SHP77 (cell line): ENCODE results near the gene ZNF592.

Source experiments
- DNase-seq, 2 experiments: peaks; one replicate each; lab custom pipeline; 2025; lab: John Stamatoyannopoulos, UW

Gene ZNF592

GRCh38 chr15:84775867-84776449 lies 27.6 kb downstream of the ZNF592 start:
- DNase-seq: no peak

- DNase-seq: no peak
Measured at GRCh38 chr15:84778194-84778593, 29.8 kb downstream of the ZNF592 start.

DNA sequence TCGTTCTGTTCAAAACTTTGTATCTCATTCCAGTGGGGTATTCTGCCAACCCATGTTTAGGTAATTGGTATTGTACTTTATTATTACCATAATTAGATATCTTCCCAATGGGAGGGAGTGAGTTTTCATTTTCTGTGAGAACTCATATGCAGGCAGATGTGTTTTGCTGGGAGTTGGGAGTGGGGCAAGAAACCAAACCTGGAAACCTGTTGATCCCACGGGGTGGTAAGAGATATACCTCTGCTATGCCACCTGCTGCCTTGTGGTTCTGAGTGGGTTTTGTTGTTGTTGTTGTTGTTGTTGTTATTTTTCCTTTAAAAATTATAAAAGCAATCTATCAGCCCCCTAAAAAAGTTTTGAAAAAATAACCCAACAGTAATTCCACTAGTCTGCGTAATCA lies 32.1 kb downstream of the ZNF592 start:
- DNase-seq: no peak

GRCh38 chr15:84781495-84781894 lies 33.1 kb downstream of the ZNF592 start:
- DNase-seq: no peak

- no peak for DNase-seq
Measured at GRCh38 chr15:84782346-84782745, 34.0 kb downstream of the ZNF592 start.

- DNase-seq: no peak
Measured at GRCh38 chr15:84783493-84784251, 35.3 kb downstream of the ZNF592 start.

DNA sequence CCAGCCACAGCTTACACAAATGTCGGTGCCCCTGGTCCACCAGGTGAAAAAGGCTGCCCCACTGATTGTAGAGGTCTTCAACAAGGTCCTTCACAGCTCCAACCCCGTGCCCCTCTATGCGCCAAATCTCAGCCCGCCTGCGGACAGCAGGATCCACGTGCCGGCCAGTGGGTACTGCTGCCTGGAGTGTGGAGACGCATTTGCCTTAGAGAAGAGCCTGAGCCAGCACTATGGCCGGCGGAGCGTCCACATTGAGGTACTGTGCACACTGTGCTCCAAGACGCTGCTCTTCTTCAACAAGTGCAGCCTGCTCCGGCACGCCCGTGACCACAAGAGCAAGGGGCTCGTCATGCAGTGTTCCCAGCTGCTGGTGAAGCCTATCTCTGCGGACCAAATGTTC lies 35.9 kb downstream of the ZNF592 start:
- DNase-seq: no peak

- no peak for DNase-seq
Measured at GRCh38 chr15:84785053-84785452, 36.7 kb downstream of the ZNF592 start.

DNA sequence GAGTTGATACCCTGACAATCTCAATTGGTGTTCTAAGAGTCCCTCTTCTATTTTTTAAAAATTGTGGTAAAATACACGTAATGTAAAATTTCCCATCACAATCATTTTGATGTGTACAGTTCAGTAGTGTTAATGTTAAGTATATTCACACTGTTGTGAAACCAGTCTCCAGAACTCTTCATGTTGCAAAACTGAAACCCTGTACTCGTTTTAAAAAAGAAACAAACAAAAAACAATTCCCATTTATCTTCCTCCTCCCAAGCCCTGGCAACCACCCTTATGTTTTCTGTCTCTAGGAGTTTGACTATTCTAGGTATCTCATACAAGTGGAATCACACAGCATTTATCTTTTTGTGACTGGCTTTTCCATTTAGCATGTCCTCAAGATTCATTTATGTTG lies 40.1 kb downstream of the ZNF592 start:
- no peak for DNase-seq

DNA sequence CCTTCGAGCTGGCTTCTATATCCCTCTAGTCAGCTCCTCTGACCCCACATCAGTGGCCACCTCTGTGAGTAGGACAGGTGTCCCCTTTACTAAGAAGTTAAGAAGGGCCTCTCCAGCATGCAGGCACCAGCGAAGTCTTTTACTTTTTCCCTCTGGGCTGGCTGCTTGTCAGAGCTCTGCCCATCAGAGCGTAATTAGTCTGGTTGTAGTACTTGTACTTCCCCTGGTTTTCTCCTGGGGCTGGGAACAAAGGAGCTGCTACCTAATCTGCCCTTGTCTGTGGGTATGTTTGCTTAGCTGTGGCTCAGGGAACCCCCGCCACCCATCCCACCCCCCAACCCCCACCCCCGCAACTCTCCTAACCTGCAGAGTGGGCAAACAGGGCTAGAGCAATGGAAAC lies 41.4 kb downstream of the ZNF592 start:
- no peak for DNase-seq

GRCh38 chr15:84790676-84791075 lies 42.3 kb downstream of the ZNF592 start:
- no peak for DNase-seq

DNA sequence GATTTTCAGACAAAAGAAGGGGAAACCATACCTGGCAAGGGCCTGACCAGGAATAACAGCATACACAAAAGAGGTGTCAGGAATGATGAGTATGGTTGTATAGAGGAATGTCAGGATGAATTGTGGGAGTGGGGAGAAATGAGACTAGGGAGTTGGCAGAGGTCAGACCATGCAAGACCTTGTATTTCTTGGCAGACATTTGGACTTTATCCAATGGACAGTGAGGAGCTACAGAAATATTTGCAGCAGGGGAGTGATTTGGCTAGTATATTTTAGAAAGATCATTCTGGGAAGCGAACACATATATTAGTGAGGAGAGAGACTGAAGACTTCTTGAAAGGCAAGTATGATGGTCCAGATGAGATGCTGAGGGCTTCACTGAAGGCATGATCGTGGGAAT lies 43.4 kb downstream of the ZNF592 start:
- DNase-seq: no peak

- no peak for DNase-seq
Measured at GRCh38 chr15:84793431-84794161, 45.2 kb downstream of the ZNF592 start.

GRCh38 chr15:84794162-84794547 lies 45.8 kb downstream of the ZNF592 start:
- DNase-seq: no peak

- no peak for DNase-seq
Measured at GRCh38 chr15:84795186-84795585, 46.8 kb downstream of the ZNF592 start.

DNA sequence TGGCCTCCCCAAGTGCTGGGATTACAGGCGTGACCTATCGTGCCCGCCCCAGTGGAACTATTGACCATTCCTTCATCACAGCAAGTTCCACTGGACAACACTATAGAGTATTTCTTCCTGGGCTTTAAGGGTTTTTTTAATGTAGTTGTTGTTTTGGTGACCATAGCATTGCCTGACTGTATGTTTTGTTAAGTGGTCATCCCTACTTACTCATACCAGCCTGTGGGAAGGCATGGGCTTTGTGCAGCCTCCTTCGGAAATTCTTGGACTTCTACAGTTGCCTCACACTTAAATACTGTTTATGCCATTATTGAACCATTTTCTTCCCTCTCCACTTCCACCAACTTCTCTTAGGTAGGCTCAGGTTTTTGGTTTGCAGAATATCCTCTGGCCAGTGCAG lies 48.8 kb downstream of the ZNF592 start:
- DNase-seq: no peak

- DNase-seq: no peak
Measured at GRCh38 chr15:84797801-84798200, 49.4 kb downstream of the ZNF592 start.

DNA sequence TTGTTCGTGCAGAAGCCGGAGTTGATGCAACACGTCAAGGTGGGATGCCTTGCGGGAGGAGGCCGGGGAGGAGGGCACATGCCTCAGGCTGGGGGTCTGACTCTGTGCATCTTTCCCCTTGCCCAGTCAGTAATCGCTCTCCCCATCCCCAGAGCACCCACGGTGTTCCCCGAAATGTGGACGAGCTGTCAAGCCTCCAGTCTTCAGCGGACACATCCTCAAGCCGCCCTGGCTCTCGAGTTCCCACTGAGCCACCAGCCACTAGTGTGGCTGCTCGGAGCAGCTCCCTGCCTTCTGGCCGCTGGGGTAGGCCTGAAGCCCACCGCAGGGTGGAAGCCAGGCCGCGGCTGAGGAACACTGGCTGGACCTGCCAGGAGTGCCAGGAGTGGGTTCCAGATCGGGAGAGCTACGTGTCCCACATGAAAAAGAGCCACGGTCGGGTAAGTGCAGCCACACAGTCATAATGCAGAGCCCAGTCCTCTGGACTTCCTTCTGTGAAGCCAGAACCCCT lies 50.1 kb downstream of the ZNF592 start:
- DNase-seq: no peak

DNA sequence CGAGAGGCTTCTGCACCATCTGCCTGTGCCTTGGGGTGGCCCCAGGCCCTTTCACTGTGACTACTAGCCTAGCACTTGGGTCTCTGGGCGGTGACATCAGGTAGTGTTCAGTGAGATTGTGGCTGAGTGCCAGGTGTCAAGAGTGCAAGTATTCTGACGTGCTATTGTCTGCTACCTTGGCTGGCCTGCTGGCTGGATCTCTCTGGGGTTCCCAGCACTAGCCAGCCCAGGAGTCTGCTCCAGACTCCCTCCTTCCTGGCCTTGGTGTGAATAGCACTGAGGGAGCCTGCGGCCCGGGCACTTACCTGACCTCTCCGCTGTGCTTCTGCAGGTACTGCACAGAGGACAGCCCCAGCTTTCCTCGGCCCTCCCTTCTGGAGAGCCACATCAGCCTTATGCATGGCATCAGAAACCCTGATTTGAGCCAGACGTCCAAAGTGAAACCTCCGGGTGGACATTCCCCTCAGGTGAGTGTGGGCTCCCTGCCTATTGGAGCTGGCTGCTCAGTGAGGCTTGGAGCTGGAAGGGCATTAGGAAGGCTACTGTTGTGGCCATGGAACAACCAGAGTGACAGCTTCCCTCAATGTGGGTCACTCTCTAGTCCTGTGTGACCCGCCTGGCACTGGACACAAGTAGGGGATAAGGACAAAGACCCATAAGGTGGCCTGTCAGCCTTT lies 51.3 kb downstream of the ZNF592 start:
- DNase-seq: no peak

GRCh38 chr15:84800365-84800806 lies 52.0 kb downstream of the ZNF592 start:
- DNase-seq: no peak

GRCh38 chr15:84804005-84804900 lies 55.9 kb downstream of the ZNF592 start:
- DNase-seq: no peak
